HG03139 (cell line): ENCODE data around the gene PHC2.

ENCODE experiments used
- ATAC-seq: cut with Tn5 transposase; IDR thresholded peaks from one replicate; pipeline ENCODE4 v1.9.1; 2021; ENCODE audit not compliant: unreplicated experiment

The PHC2 gene

DNA sequence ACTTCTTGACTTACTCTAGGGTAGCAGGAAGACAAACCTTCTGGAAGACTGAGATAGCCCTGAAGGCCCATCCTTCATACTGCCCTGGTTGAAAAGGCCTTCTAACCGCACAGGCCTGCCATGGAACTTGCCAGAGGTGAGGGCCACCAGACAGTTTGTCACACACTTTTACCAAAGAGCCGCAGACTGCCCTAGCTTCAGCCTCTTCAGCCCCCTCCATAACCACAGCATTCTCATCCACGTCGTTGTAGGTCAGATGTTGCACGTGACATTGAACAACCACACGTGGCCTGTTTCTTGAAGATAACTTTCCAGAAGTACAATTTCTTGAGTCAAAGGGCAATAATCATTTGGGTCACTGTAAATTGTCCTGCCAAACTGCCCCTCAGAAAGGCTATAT, 155.7 kb downstream of the PHC2 start:
- ATAC-seq: no peak

GRCh38 chr1:33274446-33274845, 156.4 kb downstream of the PHC2 start:
- no peak for ATAC-seq

DNA sequence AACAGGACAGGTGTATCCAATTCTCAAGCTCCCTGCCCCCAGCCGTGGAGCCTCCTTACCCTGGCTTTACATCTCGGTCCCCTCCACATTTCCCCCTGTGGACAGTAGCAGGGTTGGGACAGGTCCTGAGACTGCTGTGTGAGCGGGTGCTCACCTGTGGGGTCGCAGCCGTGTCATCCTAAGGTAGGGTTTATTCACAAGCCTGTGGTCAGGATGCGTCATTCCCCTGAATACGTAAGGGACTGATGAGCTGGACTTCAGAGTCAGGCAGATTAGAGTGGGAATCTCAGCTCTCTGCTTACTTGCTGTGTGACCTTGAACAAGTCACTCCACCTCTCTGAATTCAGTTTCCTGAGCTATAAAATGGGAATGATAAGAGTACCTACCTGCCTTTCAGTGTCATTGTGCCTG, 156.9 kb downstream of the PHC2 start:
- ATAC-seq: no peak
